Measurements from ENCODE around the gene METTL25. TPM values are rescaled to one million over a fixed set of nuclear protein-coding genes. Genes with fewer than 3 reads are reported as not detected.

METTL25 gene
- polyA plus RNA-seq, 1 donor (not counting 4 experiments of a cell fraction or from before 2014, with no cell fraction given), result 6.0 TPM

GRCh38 chr12:82486524-82487235 lies 128.4 kb downstream of the METTL25 start:
- TF ChIP-seq CTCF (optimal IDR thresholded peaks at IDR 0.05 in 1 of 3, IDR thresholded peaks at IDR 0.05 in 1 of 3, conservative IDR thresholded peaks at IDR 0.05 in 1 of 3; ENCODE audit: extremely low read depth in 1 of 3, insufficient read depth in 2 of 3, low read length in 3 of 3) (no peak), EZH2 (IDR thresholded peaks at IDR 0.05; ENCODE audit: low read length) (no peak)
- DNase-seq (ENCODE audit: low read depth, low spot score) (peak; percentile 35), FAIRE-seq (peak; percentile 26)
- Histone ChIP-seq H3K27me3 (ENCODE audit: control insufficient read depth, extremely low read depth, insufficient read depth, low read length) (no peaks in the 10 kb centered on the region), H3K4me3 (ENCODE audit: control insufficient read depth in 2 of 3, extremely low read depth in 1 of 3, insufficient read depth in 2 of 3, low read depth in 1 of 3, low read length in 3 of 3) (no peak overlapping the region), H3K4me2 (ENCODE audit: control insufficient read depth, extremely low read depth, insufficient read depth, low read depth, low read length) (no peak overlapping the region), H3K4me1 (ENCODE audit: control insufficient read depth, extremely low read depth, insufficient read depth, low read length) (no peaks in the 10 kb centered on the region), H3K9me3 (ENCODE audit: control insufficient read depth, low read depth, low read length) (no peaks in the 10 kb centered on the region), H2AFZ (ENCODE audit: control insufficient read depth, low read length) (no peak overlapping the region), H3K9ac (ENCODE audit: control insufficient read depth, extremely low read depth, insufficient read depth, low read length) (no peak overlapping the region), H3K36me3 (ENCODE audit: control insufficient read depth in 2 of 2, extremely low read depth in 1 of 2, insufficient read depth in 2 of 2, low read length in 2 of 2) (no peaks in the 10 kb centered on the region), H4K20me1 (ENCODE audit: control insufficient read depth, extremely low read depth, insufficient read depth, low read length) (no peaks in the 10 kb centered on the region), H3K27ac (ENCODE audit: control insufficient read depth, insufficient read depth, low read length) (no peak overlapping the region), H3K79me2 (ENCODE audit: control insufficient read depth, insufficient read depth, low read length) (no peaks in the 10 kb centered on the region), H3K9me1 (ENCODE audit: control insufficient read depth, extremely low read depth, insufficient read depth, low read length) (no peaks in the 10 kb centered on the region)
- dilution Hi-C loops (cut with MboI; ENCODE audit: extremely low pct_ligation_motif_present, low sequenced_read_pairs), result no loop called here

- Histone ChIP-seq H2AFZ (ENCODE audit: control insufficient read depth, low read length) (no peak overlapping the region), H3K4me3 (ENCODE audit: control insufficient read depth in 2 of 3, extremely low read depth in 1 of 3, insufficient read depth in 2 of 3, low read depth in 1 of 3, low read length in 3 of 3) (no peak overlapping the region), H3K9me3 (ENCODE audit: control insufficient read depth, low read depth, low read length) (no peaks in the 10 kb centered on the region), H3K36me3 (ENCODE audit: control insufficient read depth in 2 of 2, extremely low read depth in 1 of 2, insufficient read depth in 2 of 2, low read length in 2 of 2) (no peaks in the 10 kb centered on the region), H3K27ac (ENCODE audit: control insufficient read depth, insufficient read depth, low read length) (no peak overlapping the region), H3K4me1 (ENCODE audit: control insufficient read depth, extremely low read depth, insufficient read depth, low read length) (no peaks in the 10 kb centered on the region), H3K9ac (ENCODE audit: control insufficient read depth, extremely low read depth, insufficient read depth, low read length) (no peak overlapping the region), H3K79me2 (ENCODE audit: control insufficient read depth, insufficient read depth, low read length) (no peaks in the 10 kb centered on the region), H3K9me1 (ENCODE audit: control insufficient read depth, extremely low read depth, insufficient read depth, low read length) (no peaks in the 10 kb centered on the region), H3K4me2 (ENCODE audit: control insufficient read depth, extremely low read depth, insufficient read depth, low read depth, low read length) (no peak overlapping the region), H4K20me1 (ENCODE audit: control insufficient read depth, extremely low read depth, insufficient read depth, low read length) (no peaks in the 10 kb centered on the region), H3K27me3 (ENCODE audit: control insufficient read depth, extremely low read depth, insufficient read depth, low read length) (no peaks in the 10 kb centered on the region)
- FAIRE-seq (no peak), DNase-seq (ENCODE audit: low read depth, low spot score) (no peak)
- dilution Hi-C loops (cut with MboI; ENCODE audit: extremely low pct_ligation_motif_present, low sequenced_read_pairs), result no loop called here
- TF ChIP-seq EZH2 (IDR thresholded peaks at IDR 0.05; ENCODE audit: low read length) (no peak), CTCF (optimal IDR thresholded peaks at IDR 0.05 in 1 of 3, IDR thresholded peaks at IDR 0.05 in 1 of 3, conservative IDR thresholded peaks at IDR 0.05 in 1 of 3; ENCODE audit: extremely low read depth in 1 of 3, insufficient read depth in 2 of 3, low read length in 3 of 3) (no peak)
Measured at GRCh38 chr12:82504409-82504808, 146.1 kb downstream of the METTL25 start.
